GM11168 (cell line): ENCODE measurements around the gene TMPRSS11E.
"Not testable (repeated sequence)": the region's sequence is repeated elsewhere in the genome, so short reads cannot be mapped to it uniquely, and the experiment has no call there.

Experiments
- in situ Hi-C: fragments of 300-500 bp; cut with MboI; formaldehyde crosslinking; loops from one replicate; pipeline ENCODE4 v1.12.0; 2022; ENCODE audit warnings: low sequenced_read_pairs; ENCODE audit not compliant: unreplicated experiment

Gene TMPRSS11E

DNA sequence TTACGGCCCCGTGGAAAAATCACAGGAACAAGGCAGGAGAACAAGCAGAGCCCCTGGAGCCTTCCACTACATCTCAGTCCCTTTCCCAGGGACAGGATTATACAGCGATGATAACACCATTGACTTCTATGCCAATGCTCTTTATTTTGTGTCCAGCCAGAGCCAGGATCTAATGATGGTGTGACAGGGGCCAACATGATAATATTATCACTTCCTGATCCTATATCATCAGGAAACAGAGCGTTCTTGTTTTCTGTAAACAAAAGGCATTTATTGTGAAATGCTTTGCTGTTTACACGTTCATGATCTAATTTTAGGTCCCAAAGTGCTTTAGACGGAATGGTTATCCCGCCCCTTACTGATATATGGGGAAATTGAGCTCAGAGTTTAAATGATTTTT, 12.8 kb downstream of the TMPRSS11E start:
- in situ Hi-C loops = no loop called here

DNA sequence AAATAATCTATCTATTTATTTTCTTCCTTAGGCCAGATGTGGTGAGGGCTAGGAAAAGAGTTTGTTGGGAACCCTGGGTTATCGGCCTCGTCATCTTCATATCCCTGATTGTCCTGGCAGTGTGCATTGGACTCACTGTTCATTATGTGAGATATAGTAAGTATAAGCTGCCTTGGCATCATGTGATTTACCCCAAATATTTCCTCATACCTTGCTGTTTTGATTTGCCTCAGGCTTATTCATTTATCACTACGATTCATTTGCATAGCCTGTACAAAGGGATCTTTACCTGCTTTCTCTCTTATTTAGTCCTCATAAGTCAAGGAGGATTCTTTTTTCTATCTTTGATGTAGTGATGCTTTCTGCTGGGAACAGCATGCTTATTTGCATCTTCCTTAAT, 14.5 kb downstream of the TMPRSS11E start:
- in situ Hi-C loops = no loop called here

DNA sequence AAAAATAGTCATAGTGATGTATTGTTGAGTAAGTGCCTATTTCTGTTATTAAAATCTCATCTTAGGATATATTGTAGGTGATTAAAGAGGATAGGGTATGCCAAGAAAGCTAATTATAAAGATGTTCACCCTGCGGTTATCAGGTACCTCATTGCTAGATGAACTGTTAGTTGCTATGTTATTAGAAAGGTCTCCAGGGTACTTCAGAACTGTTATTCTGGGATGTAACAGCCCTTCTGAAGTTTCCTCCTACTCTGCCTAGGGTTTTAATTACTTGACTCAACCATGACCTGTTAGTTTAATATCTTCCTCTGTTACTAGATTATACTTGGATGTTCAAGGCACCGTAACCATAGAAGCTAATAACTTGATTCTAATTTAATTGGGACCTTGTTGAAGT, 15.4 kb downstream of the TMPRSS11E start:
- in situ Hi-C loops = no loop called here

DNA sequence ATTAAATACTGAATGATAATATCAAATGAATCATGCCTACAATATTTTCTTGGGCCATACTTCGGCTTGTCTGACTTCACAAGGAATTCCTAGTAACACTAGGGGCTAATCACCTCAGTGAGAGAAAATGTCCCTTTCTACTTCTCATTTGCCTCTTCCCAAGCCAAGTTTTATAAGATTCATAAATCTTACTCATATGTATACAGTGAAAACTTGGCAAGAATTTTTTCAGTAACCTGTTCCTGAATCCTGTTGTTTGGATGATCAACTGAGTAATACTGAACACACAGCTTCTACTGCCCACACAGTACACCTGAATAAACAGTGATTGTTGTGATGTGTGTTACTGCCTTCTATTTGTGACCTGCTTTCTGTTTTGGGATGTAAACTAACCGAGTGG, 16.5 kb downstream of the TMPRSS11E start:
- in situ Hi-C loops = no loop called here

DNA sequence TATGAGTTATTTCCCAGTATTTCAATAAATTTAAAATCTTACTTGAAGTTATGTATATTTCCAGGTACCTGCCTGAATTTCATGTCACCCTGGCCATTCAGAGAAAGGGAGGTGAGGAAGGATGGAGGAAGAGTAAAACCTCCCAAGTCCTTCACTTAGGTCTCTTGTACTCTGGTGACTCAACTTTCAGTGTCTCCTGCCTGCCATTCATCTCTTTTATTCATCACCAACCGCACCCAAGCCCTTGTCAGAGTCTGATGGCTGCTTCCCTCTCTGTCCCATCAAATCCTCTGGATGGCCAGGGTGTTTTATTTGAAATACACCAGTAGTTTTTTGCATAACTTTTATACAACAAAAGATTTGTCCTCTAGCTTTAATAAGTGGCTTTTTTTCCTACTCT, 17.8 kb downstream of the TMPRSS11E start:
- in situ Hi-C loops = no loop called here

DNA sequence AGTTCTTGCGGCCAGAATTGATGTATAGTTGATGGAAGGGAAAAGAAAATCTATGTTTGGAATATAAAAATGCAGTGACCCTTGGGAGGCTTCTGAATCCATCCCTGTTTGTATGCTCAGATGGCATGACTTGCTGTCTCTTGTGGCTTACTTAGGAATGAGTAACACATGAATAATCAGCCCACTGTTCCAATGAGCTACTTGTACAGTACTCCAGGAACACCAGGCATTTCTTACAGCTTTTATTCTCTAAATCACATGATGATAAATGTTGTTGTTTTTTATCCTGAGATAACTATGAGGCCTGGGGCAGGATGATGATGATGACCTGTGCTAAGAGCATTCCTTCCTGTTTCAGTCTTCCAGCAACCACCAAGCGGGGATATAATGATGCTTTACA, 18.9 kb downstream of the TMPRSS11E start:
- in situ Hi-C loops = no loop called here

DNA sequence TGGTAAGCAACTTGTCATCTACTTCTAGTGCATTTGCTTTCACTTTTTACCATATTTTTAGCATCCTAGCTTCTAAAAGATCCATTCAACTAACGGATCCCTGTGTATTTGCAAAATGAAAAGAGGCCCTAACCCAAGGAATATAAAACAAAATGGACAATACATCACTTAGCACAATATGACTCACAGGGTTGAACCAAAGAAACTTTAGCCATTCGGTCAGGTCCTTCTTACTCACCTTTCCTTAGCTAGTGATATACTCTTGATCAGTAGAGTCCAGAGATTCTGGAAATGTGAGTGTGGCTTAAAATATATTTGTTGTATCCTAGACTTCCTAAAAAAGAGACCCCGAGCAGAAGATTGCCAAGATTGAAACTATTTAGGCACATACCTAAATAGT, 19.5 kb downstream of the TMPRSS11E start:
- in situ Hi-C loops = no loop called here

DNA sequence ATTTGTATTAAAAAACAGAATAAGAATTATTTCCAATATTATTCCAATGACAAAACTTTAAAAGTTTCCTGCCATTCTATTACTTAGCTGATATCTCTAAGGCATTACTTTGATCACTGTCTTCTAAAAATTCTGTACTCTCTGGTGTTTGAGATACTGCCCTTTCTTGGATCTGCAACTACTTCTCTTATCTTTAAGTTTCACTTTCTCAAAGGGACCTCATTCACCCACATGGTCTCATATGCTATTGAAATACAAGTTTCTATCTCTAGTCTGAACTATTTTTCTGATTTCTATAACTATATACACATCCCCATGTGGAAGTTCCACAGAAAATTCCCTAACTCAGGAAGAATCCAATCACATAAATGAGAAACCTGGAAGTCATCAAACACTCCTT, 22.2 kb downstream of the TMPRSS11E start:
- in situ Hi-C loops = no loop called here

DNA sequence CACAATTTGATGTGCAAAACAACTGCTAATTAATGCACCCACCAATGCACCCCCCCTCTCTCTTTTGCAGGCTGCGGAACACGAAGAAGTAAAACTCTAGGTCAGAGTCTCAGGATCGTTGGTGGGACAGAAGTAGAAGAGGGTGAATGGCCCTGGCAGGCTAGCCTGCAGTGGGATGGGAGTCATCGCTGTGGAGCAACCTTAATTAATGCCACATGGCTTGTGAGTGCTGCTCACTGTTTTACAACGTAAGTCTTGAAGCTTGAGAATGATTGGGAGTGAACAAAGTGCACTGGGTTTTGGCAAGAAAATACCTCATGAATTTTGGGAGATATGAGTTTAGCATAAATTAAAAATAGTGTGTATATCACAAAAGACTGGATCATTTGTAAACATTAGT, 28.9 kb downstream of the TMPRSS11E start:
- in situ Hi-C loops = loop anchor here (25.0 kb wide), 1 partner anchor 661 kb away; no protein-coding TSS in a partner anchor

DNA sequence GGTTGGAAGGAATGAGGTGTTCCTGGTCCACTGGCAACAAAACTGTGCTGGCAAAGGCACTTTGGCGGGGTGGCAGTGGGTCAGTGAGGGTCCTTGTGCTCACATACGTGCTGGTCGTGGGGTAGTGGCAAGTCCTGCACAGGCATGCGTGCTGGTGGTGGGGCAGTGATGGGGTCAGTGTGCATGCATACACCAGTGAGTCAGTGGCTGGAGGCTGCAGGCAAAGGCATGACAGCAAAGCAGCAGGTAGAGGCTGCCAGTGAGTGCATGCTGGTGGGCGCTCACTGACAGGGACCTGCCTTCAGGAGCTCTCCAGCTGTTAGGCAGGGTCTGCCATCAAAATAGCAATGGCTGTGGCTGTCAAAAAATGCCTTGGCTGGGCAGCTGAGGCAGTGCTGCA, 42.1 kb downstream of the TMPRSS11E start:
- in situ Hi-C loops = loop anchor here (25.0 kb wide), 1 partner anchor 648 kb away; no protein-coding TSS in a partner anchor

DNA sequence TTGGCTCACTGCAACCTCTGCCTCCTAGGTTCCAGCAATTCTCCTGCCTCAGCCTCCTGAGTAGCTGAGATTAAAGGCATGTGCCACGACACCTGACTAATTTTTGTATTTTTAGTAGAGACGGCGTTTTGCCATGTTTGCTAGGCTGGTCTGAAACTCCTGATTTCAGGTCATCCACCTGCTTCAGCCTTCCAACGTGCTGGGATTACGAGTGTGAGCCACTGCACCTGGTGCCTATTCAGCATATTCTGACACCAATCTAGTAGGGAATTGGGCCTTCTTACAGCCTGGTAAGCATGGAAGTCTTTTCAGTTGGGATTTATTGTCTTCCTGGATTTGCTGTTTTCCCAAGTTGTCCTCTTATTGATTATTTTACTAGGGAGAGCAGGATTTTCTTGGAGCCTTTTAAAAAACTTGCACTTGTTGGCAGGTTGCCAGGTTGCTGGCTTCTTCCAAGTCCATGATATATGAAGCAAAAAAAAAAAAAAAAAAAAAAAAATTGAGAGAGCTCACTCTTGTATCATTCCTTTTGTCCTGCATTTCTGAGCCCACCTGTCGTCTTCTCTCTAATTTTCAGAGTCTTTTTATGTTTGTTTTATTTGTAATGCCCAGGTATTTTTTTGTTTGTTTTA, 43.7 kb downstream of the TMPRSS11E start:
- in situ Hi-C loops = loop anchor here (25.0 kb wide), 1 partner anchor 646 kb away; no protein-coding TSS in a partner anchor

DNA sequence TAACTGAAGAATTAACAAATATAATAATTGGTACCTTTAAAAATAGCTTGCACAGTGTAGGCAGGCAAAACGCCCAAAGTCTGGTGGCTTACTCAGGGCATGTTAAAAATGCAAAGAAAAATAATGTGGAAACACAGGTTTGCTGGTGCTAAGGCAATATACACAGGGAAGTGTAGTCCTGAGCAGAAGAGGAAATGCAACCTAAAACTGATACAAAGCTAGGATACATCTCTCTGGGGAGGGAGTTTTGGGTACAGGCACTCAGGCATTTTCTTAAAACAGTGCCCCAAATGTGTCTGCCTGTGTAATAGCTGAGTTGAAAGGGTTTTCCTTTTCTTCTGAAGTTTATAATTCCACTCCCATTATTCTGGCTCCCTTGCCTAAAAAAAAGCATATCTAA, 47.4 kb downstream of the TMPRSS11E start:
- in situ Hi-C loops = loop anchor here (25.0 kb wide), 1 partner anchor 643 kb away; no protein-coding TSS in a partner anchor

DNA sequence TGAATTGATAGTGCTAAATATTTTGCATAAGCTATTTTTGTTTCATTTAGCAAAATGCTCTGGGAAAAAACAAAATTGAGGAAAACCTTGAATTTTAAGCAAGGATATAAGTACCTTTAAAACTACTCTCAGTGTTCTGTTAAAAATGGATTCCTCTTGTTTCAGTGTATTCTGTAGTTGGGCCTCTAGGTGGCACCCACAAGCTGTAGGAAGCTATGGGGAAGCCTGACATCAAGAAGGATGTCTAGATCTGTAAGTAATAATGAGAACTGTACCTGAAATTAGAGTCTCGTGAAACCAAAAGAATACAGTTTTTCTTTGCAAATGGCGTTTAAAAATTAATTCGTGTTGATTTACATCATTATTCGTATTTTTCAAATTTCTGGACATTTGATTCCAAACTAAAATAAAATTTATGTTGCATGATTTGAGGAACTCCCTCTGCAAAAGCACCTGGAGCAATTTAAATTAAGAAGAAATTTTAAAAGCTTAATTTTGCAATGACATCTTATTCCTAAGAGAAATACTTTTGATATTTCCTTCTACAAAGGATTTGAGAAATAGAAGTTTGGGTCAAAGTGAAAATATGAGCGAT, 51.2 kb downstream of the TMPRSS11E start:
- in situ Hi-C loops = loop anchor here (25.0 kb wide), 1 partner anchor 639 kb away; no protein-coding TSS in a partner anchor

DNA sequence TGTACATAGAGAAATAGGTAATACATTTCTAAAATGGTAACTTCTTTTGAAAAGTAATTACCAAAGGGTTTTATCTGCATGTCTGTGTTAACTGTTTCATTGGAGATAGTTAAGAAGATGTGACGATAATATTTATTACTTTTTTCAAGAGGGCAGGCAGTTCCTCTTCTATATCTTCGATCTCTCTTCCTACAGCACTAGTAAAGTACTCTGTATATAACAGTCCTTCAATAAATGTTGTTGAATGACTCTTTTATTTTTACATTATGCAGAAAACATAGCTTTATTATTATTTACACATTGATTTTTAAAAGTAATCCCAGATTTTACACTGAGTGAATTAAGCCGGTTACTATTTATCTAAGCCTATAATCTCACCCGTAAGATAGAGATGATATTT, 51.8 kb downstream of the TMPRSS11E start:
- in situ Hi-C loops = loop anchor here (25.0 kb wide), 1 partner anchor 638 kb away; no protein-coding TSS in a partner anchor

DNA sequence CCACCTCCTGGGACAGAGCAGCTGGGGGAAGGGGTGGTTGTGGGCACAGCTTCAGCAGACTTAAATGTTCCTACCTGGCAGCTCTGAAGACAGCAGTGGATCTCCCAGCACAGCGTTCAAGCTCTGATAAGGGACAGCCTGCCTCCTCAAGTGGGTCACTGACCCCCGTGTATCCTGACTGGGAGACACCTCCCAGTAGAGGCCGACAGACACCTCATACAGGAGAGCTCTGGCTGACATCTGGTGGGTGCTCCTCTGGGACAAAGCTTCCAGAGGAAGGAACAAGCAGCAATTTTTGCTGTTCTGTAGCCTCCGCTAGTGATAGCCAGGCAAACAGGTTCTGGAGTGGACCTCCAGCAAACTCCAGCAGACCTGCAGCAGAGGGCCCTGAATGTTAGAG, 56.2 kb downstream of the TMPRSS11E start:
- in situ Hi-C loops = not testable (repeated sequence)

DNA sequence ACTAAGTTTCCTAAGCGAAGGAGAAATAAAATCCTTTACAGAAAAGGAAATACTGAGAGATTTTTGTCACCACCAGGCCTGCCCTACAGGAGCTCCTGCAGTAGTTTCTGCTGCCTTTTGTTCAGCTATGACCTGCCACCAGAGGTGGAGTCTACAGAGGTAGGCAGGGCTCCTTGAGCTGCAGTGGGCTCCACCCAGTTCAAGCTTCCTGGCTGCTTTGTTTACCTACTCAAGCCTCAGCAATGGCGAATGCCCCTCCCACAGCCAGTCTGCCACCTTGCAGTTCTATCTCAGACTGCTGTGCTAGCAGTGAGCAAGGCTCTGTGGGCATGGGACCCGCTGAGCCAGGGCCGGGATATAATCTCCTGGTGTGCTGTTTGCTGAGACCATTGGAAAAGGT, 57.6 kb downstream of the TMPRSS11E start:
- in situ Hi-C loops = loop anchor here (5.0 kb wide), 1 partner anchor 122 kb away; no protein-coding TSS in a partner anchor

DNA sequence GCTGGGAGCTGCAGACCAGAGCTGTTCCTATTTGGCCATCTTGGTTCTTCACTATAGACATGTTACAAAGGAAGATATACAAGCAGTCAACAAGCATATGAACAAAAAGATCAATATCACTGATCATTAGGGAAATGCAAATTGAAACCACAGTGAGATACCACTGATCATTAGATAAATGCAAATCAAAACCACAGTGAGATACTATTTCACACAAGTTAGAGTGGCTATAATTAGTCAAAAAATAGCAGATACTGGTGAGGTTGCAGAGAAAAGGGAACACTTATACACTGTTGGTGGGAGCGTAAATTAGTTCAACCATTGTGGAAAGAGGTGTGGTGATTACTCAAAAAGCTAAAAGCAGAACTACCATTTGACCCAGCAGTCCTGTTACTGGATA, 58.2 kb downstream of the TMPRSS11E start:
- in situ Hi-C loops = loop anchor here (5.0 kb wide), 1 partner anchor 122 kb away; no protein-coding TSS in a partner anchor

DNA sequence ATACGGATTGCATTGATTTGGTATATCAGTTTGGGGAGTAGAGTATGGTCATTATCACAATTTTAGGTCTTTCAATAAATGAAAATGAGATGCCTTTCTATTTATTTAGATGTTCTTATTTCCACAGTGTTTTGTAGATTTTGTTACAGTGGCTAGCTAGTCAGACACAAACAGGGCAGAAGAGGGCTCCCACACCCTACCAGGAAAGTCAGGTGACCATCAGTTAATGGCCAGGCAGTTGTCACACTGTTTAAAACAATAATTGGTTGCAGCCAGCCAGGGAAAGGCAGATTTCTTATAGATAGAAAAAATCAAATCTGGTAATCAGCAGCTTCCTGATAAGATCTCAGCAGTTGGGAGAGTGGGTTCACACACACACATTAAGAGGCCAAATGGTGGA, 71.6 kb downstream of the TMPRSS11E start:
- in situ Hi-C loops = no loop called here

DNA sequence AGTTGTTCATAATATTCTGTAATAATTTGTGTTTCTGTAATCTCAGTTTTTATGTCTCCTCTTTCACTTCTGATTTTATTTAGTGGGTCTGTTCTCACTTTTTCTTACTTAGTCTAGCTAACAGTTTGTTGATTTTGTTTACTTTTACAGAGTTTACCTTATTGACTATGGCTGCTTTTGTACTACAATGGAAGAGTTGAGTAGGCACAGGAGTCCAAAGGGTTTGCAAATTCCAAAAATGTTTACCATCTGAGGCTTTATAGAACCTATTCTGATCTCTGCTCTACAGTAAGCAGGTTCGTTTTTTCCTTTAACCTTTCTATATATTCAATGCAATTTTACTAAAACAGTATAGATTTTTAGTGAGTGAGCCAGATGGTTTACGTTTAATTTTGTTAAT, 73.7 kb downstream of the TMPRSS11E start:
- in situ Hi-C loops = no loop called here

DNA sequence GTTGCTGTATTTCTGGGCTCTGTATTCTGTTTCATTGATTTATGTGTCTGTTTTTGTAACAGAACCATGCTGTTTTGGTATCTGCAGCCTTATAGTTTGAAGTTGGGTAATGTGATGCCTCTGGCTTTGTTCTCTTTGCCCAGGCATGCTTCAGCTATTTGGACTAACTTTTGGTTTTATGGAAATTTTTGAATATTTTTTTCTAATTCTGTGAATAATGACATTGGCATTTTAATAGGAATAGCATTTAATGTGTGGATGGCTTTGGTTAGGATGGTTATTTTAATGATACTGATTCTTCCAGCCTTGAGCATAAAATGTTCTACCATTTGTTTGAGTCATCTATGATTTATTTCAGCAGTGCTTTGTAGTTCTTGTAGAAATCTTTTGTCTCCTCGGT, 75.0 kb downstream of the TMPRSS11E start:
- in situ Hi-C loops = not testable (repeated sequence)

DNA sequence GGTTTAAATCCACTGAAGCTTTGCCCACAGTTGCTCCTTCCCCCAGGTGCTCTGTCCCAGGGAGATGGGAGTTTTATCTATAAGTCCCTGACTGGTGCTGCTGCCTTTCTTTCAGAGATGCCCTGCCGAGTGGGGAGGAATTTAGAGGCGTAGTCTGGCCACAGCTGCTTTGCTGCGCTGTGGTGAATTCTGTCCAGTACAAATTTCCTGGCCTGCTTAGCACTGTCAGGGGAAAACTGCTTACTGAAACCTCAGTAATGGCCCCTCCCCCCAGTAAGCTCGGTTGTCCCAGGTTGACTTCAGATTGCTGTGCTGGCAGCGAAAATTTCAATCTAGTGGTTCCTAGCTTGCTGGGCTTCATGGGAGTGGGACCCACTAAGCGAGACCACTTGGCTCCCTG, 88.7 kb downstream of the TMPRSS11E start:
- in situ Hi-C loops = no loop called here

DNA sequence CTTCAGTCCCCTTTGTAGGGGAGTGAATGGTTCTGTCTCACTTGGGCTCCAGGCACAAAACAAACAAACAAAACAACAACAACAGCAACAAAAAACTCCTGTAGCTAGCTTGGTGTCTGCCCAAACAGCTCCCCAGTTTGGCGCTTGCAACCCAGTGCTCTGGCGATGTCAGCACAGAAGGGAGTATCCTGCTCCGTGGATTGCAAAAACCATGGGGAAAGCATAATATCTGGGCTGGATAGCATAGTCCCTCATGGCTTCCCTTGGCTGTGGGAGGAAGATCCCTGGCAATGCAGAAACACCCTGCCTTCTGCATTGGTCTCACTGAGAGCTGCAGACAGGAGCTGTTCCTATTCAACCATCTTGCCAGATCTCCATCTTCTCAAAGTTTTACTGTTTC, 89.1 kb downstream of the TMPRSS11E start:
- in situ Hi-C loops = no loop called here
